GM20000 (cell line): Measurements from ENCODE around the gene NSD1.

Source experiments
- DNase-seq: peaks from one replicate; pipeline ENCODE4 v3.0.0; 2012; ENCODE audit warnings: low spot score
- CTCF ChIP-seq: IDR thresholded peaks from 2 replicates; pipeline ENCODE4 v1.5.1; 2012; ENCODE audit warnings: mild to moderate bottlenecking, control low read depth; ENCODE audit errors: extremely low read depth, missing control alignments

Gene NSD1

GRCh38 chr5:177133096-177133852, at the start of gene NSD1:
Gene NSD1, plus strand, starts transcription at chr5:177133773. Its CDS starts 1,331 bp downstream, at chr5:177135104.
- peak; percentile 98 for DNase-seq
- no peak for TF ChIP-seq CTCF

- TF ChIP-seq CTCF = no peak
- DNase-seq = no peak
These were observed 49.4 kb upstream of the NSD1 start for GRCh38 chr5:177084175-177084574.

- peak; percentile 28 for DNase-seq
- TF ChIP-seq CTCF = no peak
These were observed 47.5 kb upstream of the NSD1 start for GRCh38 chr5:177085985-177086653.

- peak; percentile 61 for TF ChIP-seq CTCF
- peak; percentile 94 for DNase-seq
These were observed 46.7 kb upstream of the NSD1 start, which contains the start of gene FGFR4 for GRCh38 chr5:177086654-177087397. Gene FGFR4, plus strand, starts transcription at chr5:177086915. Its CDS starts 2,688 bp downstream, at chr5:177089603.

GRCh38 chr5:177087398-177088005, 46.1 kb upstream of the NSD1 start:
- no peak for TF ChIP-seq CTCF
- peak; percentile 33 for DNase-seq

- no peak for TF ChIP-seq CTCF
- no peak for DNase-seq
These were observed 44.4 kb upstream of the NSD1 start for GRCh38 chr5:177089127-177089526.
